Measurements from ENCODE around the gene INO80D.
"Not testable (repeated sequence)": the region's sequence is repeated elsewhere in the genome, so short reads cannot be mapped to it uniquely, and the experiment has no call there.

Gene INO80D

DNA sequence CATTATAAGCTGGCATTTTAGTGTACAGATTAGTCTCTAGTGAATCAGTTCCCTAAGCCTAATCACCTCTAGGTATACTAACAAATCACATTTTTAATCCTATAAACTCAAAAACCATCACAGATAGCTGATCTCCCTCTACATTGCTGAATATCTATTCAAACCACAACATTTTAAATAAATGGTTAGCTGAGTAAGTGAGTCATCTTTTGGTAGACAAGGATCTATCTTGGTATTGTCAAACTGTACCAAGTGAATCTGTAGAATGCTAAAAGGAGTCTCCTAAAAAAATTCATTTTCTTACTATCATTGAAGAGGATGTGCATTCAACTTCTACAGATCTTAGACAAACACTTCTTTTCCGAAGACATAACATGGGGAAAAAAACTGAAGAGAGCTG, 40.7 kb downstream of the INO80D start:
- Histone ChIP-seq H3K79me1 (ENCODE audit: low read length) (no peaks in the 10 kb centered on the region), H3K14ac (ENCODE audit: low read length) (no peak overlapping the region), H4K12ac (ENCODE audit: low read depth, low read length) (no peak overlapping the region), H3K4me2 (ENCODE audit: low read length) (no peak overlapping the region), H4K8ac (ENCODE audit: low read depth, low read length) (no peak overlapping the region), H3K79me2 (ENCODE audit: control insufficient read depth, insufficient read depth, low read length, poor library complexity) (no peaks in the 10 kb centered on the region), H3K9ac (ENCODE audit: low read length) (no peak overlapping the region), H2AK5ac (ENCODE audit: low read length) (no peak overlapping the region), H3K23ac (ENCODE audit: low read length) (no peak overlapping the region), H4K91ac (ENCODE audit: low read depth, low read length) (no peak overlapping the region), H2BK120ac (ENCODE audit: insufficient read depth, low read length, poor library complexity) (no peak overlapping the region), H2BK12ac (ENCODE audit: low read length) (no peak overlapping the region), H3K18ac (ENCODE audit: low read length) (no peak overlapping the region), H3K4ac (ENCODE audit: low read depth, low read length) (no peak overlapping the region), H2BK5ac (ENCODE audit: low read depth, low read length, poor library complexity) (no peak overlapping the region), H3K27ac (ENCODE audit: low read depth, low read length) (no peak overlapping the region), H3K36me3 (ENCODE audit: control insufficient read depth in 1 of 2, insufficient read depth in 2 of 2, low read length in 2 of 2) (peaks cover 2 to 10% of the 10 kb centered on the region in 2 experiments), H3K4me1 (ENCODE audit: control insufficient read depth in 1 of 2, insufficient read depth in 2 of 2, low read length in 2 of 2) (no peaks in the 10 kb centered on the region), H3K27me3 (ENCODE audit: insufficient read depth, low read length) (no peaks in the 10 kb centered on the region), H3K9me3 (ENCODE audit: insufficient read depth, low read depth, low read length) (no peaks in the 10 kb centered on the region), H2AFZ (ENCODE audit: insufficient read depth, low read length, poor library complexity) (no peak overlapping the region), H3K4me3 (ENCODE audit: low read depth, low read length) (no peak overlapping the region)
- no peak for DNase-seq
- WGBS (ENCODE audit: extremely low coverage, insufficient coverage, insufficient read length): no CpG with 5 or more reads among the region's 1 CpG

DNA sequence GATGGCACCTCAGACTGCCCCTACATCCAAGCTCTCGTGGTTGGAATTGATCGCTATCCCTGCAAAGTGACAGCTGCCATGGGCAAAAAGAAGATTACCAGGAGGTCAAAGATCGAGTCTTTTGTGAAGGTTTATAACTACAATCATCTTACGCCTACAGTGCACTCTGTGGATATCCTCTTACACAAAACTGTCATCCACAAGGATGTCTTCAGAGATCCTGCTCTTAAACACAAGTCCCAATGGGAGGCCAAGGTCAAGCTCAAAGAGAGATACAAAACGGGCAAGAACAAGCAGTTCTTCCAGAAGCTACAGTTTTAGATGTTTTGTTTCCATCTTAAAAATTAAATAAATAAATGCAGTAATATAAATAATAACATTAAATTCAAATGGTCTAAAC, 45.4 kb downstream of the INO80D start:
- H2BK12ac ChIP-seq (ENCODE audit: low read length): no peak overlapping the region
- no peaks in the 10 kb centered on the region for H3K4me1 ChIP-seq (ENCODE audit: control insufficient read depth in 1 of 2, insufficient read depth in 2 of 2, low read length in 2 of 2)
- no peak overlapping the region for H3K27ac ChIP-seq (ENCODE audit: low read depth, low read length)
- no CpG with 5 or more reads among the region's 5 CpGs for whole genome bisulfite sequencing (ENCODE audit: extremely low coverage, insufficient coverage, insufficient read length)
- H3K79me2 ChIP-seq (ENCODE audit: control insufficient read depth, insufficient read depth, low read length, poor library complexity): no peaks in the 10 kb centered on the region
- no peak overlapping the region for H2AK5ac ChIP-seq (ENCODE audit: low read length)
- H2BK5ac ChIP-seq (ENCODE audit: low read depth, low read length, poor library complexity): no peak overlapping the region
- H3K14ac ChIP-seq (ENCODE audit: low read length): no peak overlapping the region
- no peak overlapping the region for H3K4ac ChIP-seq (ENCODE audit: low read depth, low read length)
- no peak overlapping the region for H4K12ac ChIP-seq (ENCODE audit: low read depth, low read length)
- DNase-seq: no peak
- H3K36me3 ChIP-seq (ENCODE audit: control insufficient read depth in 1 of 2, insufficient read depth in 2 of 2, low read length in 2 of 2): peaks cover 0 to 6% of the 10 kb centered on the region in 2 experiments
- H2AFZ ChIP-seq (ENCODE audit: insufficient read depth, low read length, poor library complexity): no peak overlapping the region
- H3K27me3 ChIP-seq (ENCODE audit: insufficient read depth, low read length): no peaks in the 10 kb centered on the region
- no peak overlapping the region for H3K9ac ChIP-seq (ENCODE audit: low read length)
- no peak overlapping the region for H3K18ac ChIP-seq (ENCODE audit: low read length)
- H4K8ac ChIP-seq (ENCODE audit: low read depth, low read length): no peak overlapping the region
- H4K91ac ChIP-seq (ENCODE audit: low read depth, low read length): no peak overlapping the region
- H3K79me1 ChIP-seq (ENCODE audit: low read length): no peaks in the 10 kb centered on the region
- H3K23ac ChIP-seq (ENCODE audit: low read length): no peak overlapping the region
- no peak overlapping the region for H3K4me3 ChIP-seq (ENCODE audit: low read depth, low read length)
- no peak overlapping the region for H3K4me2 ChIP-seq (ENCODE audit: low read length)
- no peaks in the 10 kb centered on the region for H3K9me3 ChIP-seq (ENCODE audit: insufficient read depth, low read depth, low read length)
- H2BK120ac ChIP-seq (ENCODE audit: insufficient read depth, low read length, poor library complexity): no peak overlapping the region

DNA sequence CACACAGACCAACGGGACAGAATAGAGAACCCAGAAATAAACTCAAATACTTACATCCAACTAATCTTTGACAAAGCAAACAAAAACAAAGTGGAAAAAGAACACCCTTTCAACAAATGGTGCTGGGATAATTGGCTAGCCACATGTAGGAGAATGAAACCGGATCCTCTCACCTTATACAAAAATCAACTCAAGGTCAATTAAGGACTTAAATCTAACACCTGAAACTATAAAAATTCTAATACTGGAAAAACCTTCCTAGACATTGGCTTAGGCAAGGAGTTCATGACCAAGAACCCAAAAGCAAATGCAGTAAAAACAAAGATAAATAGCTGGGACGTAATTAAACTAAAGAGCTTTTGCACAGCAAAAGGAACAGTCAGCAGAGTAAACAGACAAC, 50.6 kb downstream of the INO80D start:
- H2BK5ac ChIP-seq (ENCODE audit: low read depth, low read length, poor library complexity); H3K79me1 ChIP-seq (ENCODE audit: low read length): not testable (repeated sequence)
- WGBS (ENCODE audit: extremely low coverage, insufficient coverage, insufficient read length): no CpG with 5 or more reads among the region's 3 CpGs

DNA sequence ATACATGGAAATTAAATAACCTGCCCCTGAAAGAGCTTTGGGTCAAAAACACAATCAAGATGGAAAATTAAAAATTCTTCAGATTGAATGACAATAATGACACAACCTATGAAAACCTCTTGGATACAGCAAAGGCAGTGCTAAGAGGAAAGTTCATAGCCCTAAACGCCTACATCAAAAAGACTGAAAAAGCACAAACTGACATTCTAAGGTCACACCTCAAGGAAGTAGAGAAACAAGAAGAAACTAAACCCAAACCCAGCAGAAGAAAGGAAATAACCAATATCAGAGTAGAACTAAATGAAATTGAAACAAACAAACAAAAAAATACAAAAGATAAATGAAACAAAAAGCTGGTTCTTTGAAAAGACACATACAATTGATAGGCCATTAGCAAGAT, 52.5 kb downstream of the INO80D start:
- not testable (repeated sequence) for H3K9me3 ChIP-seq (ENCODE audit: insufficient read depth, low read depth, low read length); H3K23ac ChIP-seq (ENCODE audit: low read length); H3K79me2 ChIP-seq (ENCODE audit: control insufficient read depth, insufficient read depth, low read length, poor library complexity); H3K36me3 ChIP-seq (ENCODE audit: control insufficient read depth in 1 of 2, insufficient read depth in 2 of 2, low read length in 2 of 2); H3K9ac ChIP-seq (ENCODE audit: low read length); H4K12ac ChIP-seq (ENCODE audit: low read depth, low read length); H3K4me2 ChIP-seq (ENCODE audit: low read length); H3K18ac ChIP-seq (ENCODE audit: low read length); H3K79me1 ChIP-seq (ENCODE audit: low read length); H4K8ac ChIP-seq (ENCODE audit: low read depth, low read length); H3K27me3 ChIP-seq (ENCODE audit: insufficient read depth, low read length); H2BK120ac ChIP-seq (ENCODE audit: insufficient read depth, low read length, poor library complexity); H3K4me1 ChIP-seq (ENCODE audit: control insufficient read depth in 1 of 2, insufficient read depth in 2 of 2, low read length in 2 of 2); H2AFZ ChIP-seq (ENCODE audit: insufficient read depth, low read length, poor library complexity); H2BK12ac ChIP-seq (ENCODE audit: low read length); H4K91ac ChIP-seq (ENCODE audit: low read depth, low read length); H3K27ac ChIP-seq (ENCODE audit: low read depth, low read length); H3K4ac ChIP-seq (ENCODE audit: low read depth, low read length); DNase-seq; H2AK5ac ChIP-seq (ENCODE audit: low read length); H3K14ac ChIP-seq (ENCODE audit: low read length); H2BK5ac ChIP-seq (ENCODE audit: low read depth, low read length, poor library complexity); H3K4me3 ChIP-seq (ENCODE audit: low read depth, low read length)
- no CpG with 5 or more reads among the region's 1 CpG for WGBS (ENCODE audit: extremely low coverage, insufficient coverage, insufficient read length)

More for the DNA sequence above, 50.6 kb downstream of the INO80D start:
- DNase-seq; H3K18ac ChIP-seq (ENCODE audit: low read length); H4K91ac ChIP-seq (ENCODE audit: low read depth, low read length); H3K14ac ChIP-seq (ENCODE audit: low read length); H3K27ac ChIP-seq (ENCODE audit: low read depth, low read length); H3K27me3 ChIP-seq (ENCODE audit: insufficient read depth, low read length); H3K4ac ChIP-seq (ENCODE audit: low read depth, low read length); H3K4me2 ChIP-seq (ENCODE audit: low read length); H4K12ac ChIP-seq (ENCODE audit: low read depth, low read length); H2AFZ ChIP-seq (ENCODE audit: insufficient read depth, low read length, poor library complexity); H3K9me3 ChIP-seq (ENCODE audit: insufficient read depth, low read depth, low read length); H3K9ac ChIP-seq (ENCODE audit: low read length); H2AK5ac ChIP-seq (ENCODE audit: low read length); H2BK12ac ChIP-seq (ENCODE audit: low read length); H3K4me3 ChIP-seq (ENCODE audit: low read depth, low read length); H3K36me3 ChIP-seq (ENCODE audit: control insufficient read depth in 1 of 2, insufficient read depth in 2 of 2, low read length in 2 of 2); H2BK120ac ChIP-seq (ENCODE audit: insufficient read depth, low read length, poor library complexity); H3K23ac ChIP-seq (ENCODE audit: low read length); H3K4me1 ChIP-seq (ENCODE audit: control insufficient read depth in 1 of 2, insufficient read depth in 2 of 2, low read length in 2 of 2); H4K8ac ChIP-seq (ENCODE audit: low read depth, low read length); H3K79me2 ChIP-seq (ENCODE audit: control insufficient read depth, insufficient read depth, low read length, poor library complexity): not testable (repeated sequence)
